ENCODE results near the gene PALLD. TPM values are rescaled to one million over a fixed set of nuclear protein-coding genes. Genes with fewer than 3 reads are reported as not detected.

The PALLD gene
- polyA plus RNA-seq, 1 donor from 2014 or later = 20.5 TPM

- H3K9me3 ChIP-seq (ENCODE audit: low read length) = no peaks in the 10 kb centered on the region
- H3K9me2 ChIP-seq (ENCODE audit: insufficient read depth, low read length) = no peaks in the 10 kb centered on the region
- H3K79me2 ChIP-seq (replicated peaks; ENCODE audit: insufficient read depth, low read length) = no peaks in the 10 kb centered on the region
- H4K20me1 ChIP-seq (ENCODE audit: insufficient read depth) = no peaks in the 10 kb centered on the region
- H3K27ac ChIP-seq (ENCODE audit: low read length) = no peak overlapping the region
- no peak overlapping the region for H3K4me3 ChIP-seq (ENCODE audit: low read length)
- no peak overlapping the region for H3K9ac ChIP-seq (ENCODE audit: low read length)
- TF ChIP-seq CTCF (IDR thresholded peaks at IDR 0.05; ENCODE audit: poor library complexity, severe bottlenecking) (no peak), SMC3 (conservative IDR thresholded peaks at IDR 0.05; ENCODE audit: poor library complexity) (no peak), RAD21 (conservative IDR thresholded peaks at IDR 0.05) (no peak), EP300 (conservative IDR thresholded peaks at IDR 0.05; ENCODE audit: poor library complexity, severe bottlenecking) (no peak), TAF1 (IDR thresholded peaks at IDR 0.05; ENCODE audit: low read depth) (no peak), MXI1 (conservative IDR thresholded peaks at IDR 0.05; ENCODE audit: poor library complexity, severe bottlenecking) (no peak), EZH2 (IDR thresholded peaks at IDR 0.05; ENCODE audit: borderline replicate concordance, insufficient read depth, low read length, poor library complexity, severe bottlenecking) (no peak), REST (IDR thresholded peaks at IDR 0.05; ENCODE audit: borderline replicate concordance) (no peak), POLR2AphosphoS5 (IDR thresholded peaks at IDR 0.05) (no peak)
- H3K36me3 ChIP-seq (ENCODE audit: insufficient read depth, low read length) = no peaks in the 10 kb centered on the region
- no peak overlapping the region for H3K4me2 ChIP-seq (ENCODE audit: low read length)
- no peaks in the 10 kb centered on the region for H3F3A ChIP-seq (ENCODE audit: insufficient read depth, low read length, poor library complexity, severe bottlenecking)
- no peaks in the 10 kb centered on the region for H3K27me3 ChIP-seq (ENCODE audit: insufficient read depth, low read depth, low read length)
- H2AFZ ChIP-seq (ENCODE audit: low read depth, low read length) = no peak overlapping the region
Measured at GRCh38 chr4:168508683-168509082, 11.8 kb downstream of the PALLD start.

- H3K27me3 ChIP-seq (ENCODE audit: insufficient read depth, low read depth, low read length) = no peaks in the 10 kb centered on the region
Measured at GRCh38 chr4:168509786-168510185, 12.9 kb downstream of the PALLD start.

More at GRCh38 chr4:168509786-168510185, 12.9 kb downstream of the PALLD start:
- no peak overlapping the region for H3K4me2 ChIP-seq (ENCODE audit: low read length)
- no peak overlapping the region for H2AFZ ChIP-seq (ENCODE audit: low read depth, low read length)
- H3K9ac ChIP-seq (ENCODE audit: low read length) = no peak overlapping the region
- TF ChIP-seq MXI1 (conservative IDR thresholded peaks at IDR 0.05; ENCODE audit: poor library complexity, severe bottlenecking) = no peak
- TF ChIP-seq POLR2AphosphoS5 (IDR thresholded peaks at IDR 0.05) = no peak
- no peak for TF ChIP-seq REST (IDR thresholded peaks at IDR 0.05; ENCODE audit: borderline replicate concordance)
- TF ChIP-seq EP300 (conservative IDR thresholded peaks at IDR 0.05; ENCODE audit: poor library complexity, severe bottlenecking) = no peak
- TF ChIP-seq TAF1 (IDR thresholded peaks at IDR 0.05; ENCODE audit: low read depth) = no peak
- TF ChIP-seq CTCF (IDR thresholded peaks at IDR 0.05; ENCODE audit: poor library complexity, severe bottlenecking) = no peak
- no peak for TF ChIP-seq SMC3 (conservative IDR thresholded peaks at IDR 0.05; ENCODE audit: poor library complexity)
- TF ChIP-seq RAD21 (conservative IDR thresholded peaks at IDR 0.05) = no peak
- no peak for TF ChIP-seq EZH2 (IDR thresholded peaks at IDR 0.05; ENCODE audit: borderline replicate concordance, insufficient read depth, low read length, poor library complexity, severe bottlenecking)
- no peaks in the 10 kb centered on the region for H3K9me2 ChIP-seq (ENCODE audit: insufficient read depth, low read length)
- H3K27ac ChIP-seq (ENCODE audit: low read length) = no peak overlapping the region
- H3F3A ChIP-seq (ENCODE audit: insufficient read depth, low read length, poor library complexity, severe bottlenecking) = no peaks in the 10 kb centered on the region
- H3K36me3 ChIP-seq (ENCODE audit: insufficient read depth, low read length) = no peaks in the 10 kb centered on the region
- no peak overlapping the region for H3K4me3 ChIP-seq (ENCODE audit: low read length)
- no peaks in the 10 kb centered on the region for H3K9me3 ChIP-seq (ENCODE audit: low read length)
- no peaks in the 10 kb centered on the region for H4K20me1 ChIP-seq (ENCODE audit: insufficient read depth)
- no peaks in the 10 kb centered on the region for H3K79me2 ChIP-seq (replicated peaks; ENCODE audit: insufficient read depth, low read length)
